Lung (tissue), 12 donors: ENCODE results near the gene GOLT1A. TPM values are rescaled to one million over a fixed set of nuclear protein-coding genes. Genes with fewer than 3 reads are reported as not detected.

Experiments
- ATAC-seq: fragments of 200-7000 bp; cut with Tn5 transposase; one replicate; pipeline ENCODE4 v1.9.1; 2020; ENCODE audit warnings: moderate number of reproducible peaks; ENCODE audit not compliant: insufficient read depth, low FRiP score
- DNase-seq, 3 donors: peaks; one replicate each; pipeline ENCODE4 v3.0.0-alpha.2; 2013 to 2017
- H3K27ac ChIP-seq, 2 donors: one replicate each; pipeline ENCODE4 v1.5.1; 2013; ENCODE audit warnings: mild to moderate bottlenecking in 2 of 2, moderate library complexity in 2 of 2, control low read depth in 1 of 2, inconsistent platforms in 1 of 2, low read depth in 1 of 2, low read length in 1 of 2
- H3K27me3 ChIP-seq, 3 donors: one replicate each; pipeline ENCODE4 v1.5.1; 2013; ENCODE audit warnings: low read length in 2 of 3; ENCODE audit not compliant: control insufficient read depth in 3 of 3, insufficient read depth in 3 of 3
- H3K36me3 ChIP-seq, 4 donors: one replicate each; pipeline ENCODE4 v1.5.1; 2013; ENCODE audit warnings: low read length in 4 of 4, mild to moderate bottlenecking in 1 of 4, moderate library complexity in 1 of 4; ENCODE audit not compliant: control insufficient read depth in 4 of 4, insufficient read depth in 4 of 4
- H3K4me1 ChIP-seq, 5 donors: one replicate each; pipeline ENCODE4 v1.5.1; 2013; ENCODE audit warnings: low read length in 5 of 5, mild to moderate bottlenecking in 2 of 5, moderate library complexity in 1 of 5; ENCODE audit not compliant: control insufficient read depth in 5 of 5, insufficient read depth in 5 of 5
- H3K4me3 ChIP-seq: one replicate; pipeline ENCODE4 v1.5.1; 2013; ENCODE audit warnings: mild to moderate bottlenecking, control low read depth, moderate library complexity
- H3K9ac ChIP-seq, 2 donors: one replicate each; pipeline ENCODE4 v1.5.1; 2013; ENCODE audit warnings: low read length in 2 of 2, control low read depth in 1 of 2; ENCODE audit not compliant: insufficient read depth in 1 of 2
- H3K9me3 ChIP-seq, 4 donors: one replicate each; pipeline ENCODE4 v1.5.1; 2013; ENCODE audit warnings: low read length in 3 of 4, mild to moderate bottlenecking in 1 of 4, moderate library complexity in 1 of 4; ENCODE audit not compliant: control insufficient read depth in 4 of 4, insufficient read depth in 3 of 4
- WGBS, 2 donors: extraction: QIAGEN DNeasy Blood & Tissue Kit; methylation state at CpG; one replicate each; pipeline ENCODE4 v1.1.7; 2013; 5-methylcytosine and 5-hydroxymethylcytosine counted together
- polyA plus RNA-seq, 2 donors: library from polyadenylated mRNA; stranded (reverse); fragments of 200-250 nt; gene quantifications; one replicate each; pipeline ENCODE4 v1.2.1, GENCODE V29; 2013
- total RNA-seq, 2 donors: library from RNA; depleted of rRNA in 1 of 2; stranded (reverse); fragments of >200 nt in 1 of 2; gene quantifications; one replicate each; pipeline ENCODE4 v1.2.1, GENCODE V29; 2014 to 2021
- TF ChIP-seq, protein P1 (sequence below): IDR thresholded peaks from 2 replicates; pipeline ENCODE4 v1.5.1; 2012; ENCODE audit warnings: mild to moderate bottlenecking; ENCODE audit errors: control extremely low read depth, extremely low read depth
- donor health status: control.
- donor health status: control.
- donor health status: Bipolar disorder and iron deficiency.
- donor health status: healthy.
- donor health status: DM: yes; HTN: yes; CAD: no.

Gene GOLT1A
- total and polyA plus RNA-seq, 4 donors: 4.1 to 23.8 (median 7.7) TPM

- ATAC-seq: no peak
- Histone ChIP-seq H3K4me3 (peak overlapping the region; percentile 9), H3K27me3 (no peaks in the 10 kb centered on the region), H3K9ac (no peak overlapping the region), H3K36me3 (no peaks in the 10 kb centered on the region), H3K27ac (no peak overlapping the region), H3K9me3 (no peaks in the 10 kb centered on the region), H3K4me1 (peaks cover 0 to 8% (median 3%) of the 10 kb centered on the region in 5 donors)
- DNase-seq: no peak
- 29 to 33% methylated on average over 24 to 25 of the region's 25 CpGs for WGBS, 2 donors
- TF ChIP-seq, protein P1, sequence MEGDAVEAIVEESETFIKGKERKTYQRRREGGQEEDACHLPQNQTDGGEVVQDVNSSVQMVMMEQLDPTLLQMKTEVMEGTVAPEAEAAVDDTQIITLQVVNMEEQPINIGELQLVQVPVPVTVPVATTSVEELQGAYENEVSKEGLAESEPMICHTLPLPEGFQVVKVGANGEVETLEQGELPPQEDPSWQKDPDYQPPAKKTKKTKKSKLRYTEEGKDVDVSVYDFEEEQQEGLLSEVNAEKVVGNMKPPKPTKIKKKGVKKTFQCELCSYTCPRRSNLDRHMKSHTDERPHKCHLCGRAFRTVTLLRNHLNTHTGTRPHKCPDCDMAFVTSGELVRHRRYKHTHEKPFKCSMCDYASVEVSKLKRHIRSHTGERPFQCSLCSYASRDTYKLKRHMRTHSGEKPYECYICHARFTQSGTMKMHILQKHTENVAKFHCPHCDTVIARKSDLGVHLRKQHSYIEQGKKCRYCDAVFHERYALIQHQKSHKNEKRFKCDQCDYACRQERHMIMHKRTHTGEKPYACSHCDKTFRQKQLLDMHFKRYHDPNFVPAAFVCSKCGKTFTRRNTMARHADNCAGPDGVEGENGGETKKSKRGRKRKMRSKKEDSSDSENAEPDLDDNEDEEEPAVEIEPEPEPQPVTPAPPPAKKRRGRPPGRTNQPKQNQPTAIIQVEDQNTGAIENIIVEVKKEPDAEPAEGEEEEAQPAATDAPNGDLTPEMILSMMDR: no peak
Observed at GRCh38 chr1:204152310-204153044, 61.3 kb downstream of the GOLT1A start.

GRCh38 chr1:204151552-204152309 lies 62.1 kb downstream of the GOLT1A start, which contains the start of gene ETNK2:
ETNK2 (minus strand) TSS chr1:204152044; CDS start chr1:204151852, 192 bp downstream.
- 1% methylated on average over 41 to 94 of the region's 94 CpGs for WGBS, 2 donors
- DNase-seq (peak; percentile 69 to 77 (median 71)), ATAC-seq (peak; percentile 54)
- Histone ChIP-seq H3K4me1 (peaks cover 0 to 8% (median 3%) of the 10 kb centered on the region in 5 donors), H3K9me3 (no peaks in the 10 kb centered on the region), H3K4me3 (peak within 1 kb of the TSS; percentile 62), H3K27ac (peak within 1 kb of the TSS in 1 of 2 donors; percentile 10), H3K36me3 (no peaks in the 10 kb centered on the region), H3K27me3 (no peaks in the 10 kb centered on the region), H3K9ac (peak within 1 kb of the TSS in 1 of 2 donors; percentile 25)
- TF ChIP-seq, protein P1: no peak

DNA sequence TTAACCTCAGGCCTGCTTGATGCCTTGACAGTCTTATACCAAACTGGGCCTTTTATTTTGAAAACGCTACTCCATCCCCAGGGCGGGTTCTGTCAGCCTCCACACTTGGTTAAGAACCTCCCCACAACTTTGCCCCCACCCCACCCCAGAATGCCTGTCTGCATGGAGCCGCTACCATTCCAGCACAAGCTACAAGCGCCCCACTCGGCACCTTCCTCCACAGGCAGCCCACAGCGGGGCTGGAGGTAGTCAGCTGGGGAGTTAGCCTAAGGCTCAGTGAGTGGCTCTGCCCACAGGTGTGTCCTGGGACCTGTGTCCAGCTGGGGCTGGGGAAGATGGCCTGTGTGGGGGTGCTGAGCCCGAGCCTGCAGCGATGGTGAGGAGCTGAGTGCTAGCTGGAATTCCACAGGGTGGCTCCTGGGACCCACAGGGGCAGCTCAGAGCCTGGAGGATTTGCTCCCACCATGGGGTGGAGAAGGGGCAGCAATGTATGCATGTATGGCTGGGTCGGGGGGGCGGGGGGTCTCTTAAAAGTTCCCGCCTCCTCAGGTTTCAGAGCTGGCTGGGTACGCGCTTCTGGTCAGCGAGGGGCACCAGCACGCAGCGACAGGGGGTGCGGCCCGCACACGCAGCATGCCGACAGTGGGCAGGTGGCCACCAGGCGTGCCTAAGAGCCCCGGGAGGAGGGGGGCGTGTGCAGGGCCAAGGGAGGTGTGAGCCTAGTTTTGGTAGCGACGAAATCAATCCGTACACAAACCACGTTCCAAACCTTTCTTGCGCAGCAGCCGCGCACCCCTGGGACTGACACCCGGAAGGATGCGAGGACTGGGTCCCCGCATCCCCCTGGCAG lies 62.9 kb downstream of the GOLT1A start:
- Histone ChIP-seq H3K27me3 (no peaks in the 10 kb centered on the region), H3K9ac (peak overlapping the region in 1 of 2 donors; percentile 25), H3K9me3 (no peaks in the 10 kb centered on the region), H3K36me3 (no peaks in the 10 kb centered on the region), H3K4me3 (peak overlapping the region; percentile 62), H3K4me1 (peaks cover 0 to 8% (median 3%) of the 10 kb centered on the region in 5 donors), H3K27ac (peak overlapping the region in 1 of 2 donors; percentile 10)
- WGBS, 2 donors: 41 to 43% methylated on average over 33 of the region's 33 CpGs
- ATAC-seq: no peak
- TF ChIP-seq, protein P1: no peak
- peak; percentile 35 to 42 (median 38) for DNase-seq
